HG03354 (cell line): ENCODE results near the gene SCNM1.

ENCODE experiments used
- ATAC-seq: cut with Tn5 transposase; IDR thresholded peaks from one replicate; pipeline ENCODE4 v1.9.1; 2021; ENCODE audit warnings: mild to moderate bottlenecking; ENCODE audit not compliant: unreplicated experiment, poor library complexity, severe bottlenecking

The SCNM1 gene, protein sequence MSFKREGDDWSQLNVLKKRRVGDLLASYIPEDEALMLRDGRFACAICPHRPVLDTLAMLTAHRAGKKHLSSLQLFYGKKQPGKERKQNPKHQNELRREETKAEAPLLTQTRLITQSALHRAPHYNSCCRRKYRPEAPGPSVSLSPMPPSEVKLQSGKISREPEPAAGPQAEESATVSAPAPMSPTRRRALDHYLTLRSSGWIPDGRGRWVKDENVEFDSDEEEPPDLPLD

DNA sequence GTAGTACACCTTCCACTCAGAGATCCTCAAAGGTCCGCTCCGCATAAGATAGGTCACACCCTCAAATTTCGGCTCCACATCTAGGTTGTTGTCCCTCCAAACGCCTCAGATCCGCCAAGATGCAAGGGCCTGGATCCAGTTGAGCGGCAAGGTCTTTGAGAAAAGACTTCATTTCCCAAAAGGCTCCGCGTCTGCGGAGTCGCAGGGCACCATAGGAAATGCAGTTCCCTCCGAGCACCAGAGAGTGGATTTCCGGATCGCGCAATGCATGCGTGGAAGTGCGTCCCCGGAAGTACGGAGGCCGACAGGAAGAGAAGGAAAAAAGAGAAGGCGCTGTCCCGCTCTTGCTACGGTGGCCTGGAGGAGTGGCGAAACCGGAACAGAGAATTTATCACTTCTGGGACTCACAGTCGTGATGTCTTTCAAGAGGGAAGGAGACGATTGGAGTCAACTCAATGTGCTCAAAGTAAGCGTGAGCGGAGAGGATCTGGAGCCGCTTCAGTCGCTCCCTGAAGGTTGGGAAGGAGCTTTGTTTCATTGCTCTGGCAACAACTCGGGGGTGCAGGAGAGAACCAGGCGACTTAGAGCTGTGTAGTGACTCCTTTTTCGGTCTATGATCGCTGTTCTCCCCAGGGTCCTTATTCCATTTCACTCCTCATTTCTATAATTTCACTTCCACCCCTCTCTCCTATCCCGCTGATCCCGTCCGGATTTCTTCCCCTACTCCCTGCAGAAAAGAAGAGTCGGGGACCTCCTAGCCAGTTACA is at the start of gene SCNM1, which contains the start of gene LYSMD1:
Gene SCNM1 (plus strand): TSS at position 407 of the 767 bp plus-strand sequence. CDS start 9 bp downstream, at position 416.
Gene LYSMD1 (minus strand): TSS at position 165 of the 767 bp plus-strand sequence. CDS start 644 bp downstream, outside the sequence.
- peak; percentile 87 for ATAC-seq

DNA sequence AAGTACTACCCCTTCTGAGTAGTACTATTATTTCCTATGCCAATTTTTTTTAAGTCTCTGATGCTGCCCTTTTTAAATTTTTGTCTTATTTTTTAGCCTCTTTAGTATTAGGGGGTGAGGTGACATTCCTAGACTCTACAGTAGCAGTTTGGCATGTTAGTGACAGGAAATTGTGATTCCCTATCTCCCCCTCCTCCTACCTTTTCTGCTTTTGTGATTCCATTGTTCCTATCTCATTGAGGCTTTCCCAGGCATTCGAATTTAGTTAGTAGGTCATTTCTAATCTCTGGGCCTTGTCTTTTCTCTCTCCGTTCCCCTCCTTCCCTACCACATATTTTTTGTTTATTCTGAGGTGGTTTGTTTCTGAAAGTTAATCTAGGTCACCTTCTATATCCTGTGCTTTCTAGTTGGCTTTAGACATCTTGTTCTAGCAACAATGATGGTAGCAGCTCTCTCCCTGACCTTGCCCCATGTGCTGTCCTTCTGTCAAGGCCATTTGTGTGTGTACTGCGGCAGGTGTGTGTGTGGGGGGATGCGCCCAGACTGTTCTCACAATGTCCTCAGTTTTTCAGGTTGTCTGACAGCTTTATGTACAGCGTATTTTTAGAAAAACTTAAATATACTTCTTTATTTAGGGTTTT is 41.1 kb upstream of the SCNM1 start:
- ATAC-seq = no peak

DNA sequence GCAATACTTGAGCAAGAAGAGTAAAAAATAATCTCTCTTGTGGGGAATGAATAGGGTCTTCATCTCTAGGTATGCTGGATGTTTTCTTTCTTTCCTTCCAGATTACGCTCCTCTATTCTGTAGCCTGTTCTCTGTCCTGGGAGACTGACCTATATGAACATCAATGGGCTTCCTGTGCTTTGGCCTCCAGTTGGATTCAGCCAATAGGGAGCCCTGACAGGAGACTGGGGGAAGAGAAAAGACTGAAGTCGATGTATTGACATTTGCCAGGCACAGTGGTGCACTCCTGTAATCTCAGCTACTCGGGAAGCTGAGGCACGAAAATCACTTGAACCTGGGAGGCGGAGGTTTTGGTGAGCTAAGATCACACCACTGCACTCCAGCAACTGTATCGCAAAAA is 37.1 kb upstream of the SCNM1 start:
- no peak for ATAC-seq

DNA sequence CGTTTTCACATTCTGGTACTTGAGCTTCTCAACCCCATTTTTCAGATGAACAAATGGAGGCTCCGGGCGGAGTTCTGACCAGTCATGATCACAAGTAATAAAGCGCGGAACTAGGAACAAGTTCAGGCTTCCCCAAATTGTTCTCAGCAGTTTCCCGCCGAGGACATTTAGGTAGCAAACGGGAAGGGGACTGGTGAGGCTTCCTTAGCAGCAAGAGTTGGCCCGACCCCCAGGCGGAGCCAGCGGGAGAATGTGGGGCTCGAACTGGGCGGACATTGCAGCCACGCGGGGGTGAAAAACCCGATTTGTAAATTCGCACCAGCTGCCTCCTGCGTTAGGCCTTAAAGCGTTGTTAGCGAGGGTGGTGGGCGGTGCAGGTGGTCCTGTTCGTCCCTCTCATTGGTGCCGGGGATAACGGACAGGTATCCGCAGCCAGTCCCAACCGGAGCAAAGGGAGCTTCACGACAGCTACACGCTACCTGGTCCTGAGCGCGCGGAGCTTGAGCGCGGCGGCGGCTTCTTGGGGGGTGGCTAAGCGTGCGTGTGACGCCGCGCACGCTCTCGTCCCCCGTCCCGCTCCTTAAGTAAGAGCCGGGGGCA is 34.9 kb upstream of the SCNM1 start:
- ATAC-seq = peak; percentile 92

DNA sequence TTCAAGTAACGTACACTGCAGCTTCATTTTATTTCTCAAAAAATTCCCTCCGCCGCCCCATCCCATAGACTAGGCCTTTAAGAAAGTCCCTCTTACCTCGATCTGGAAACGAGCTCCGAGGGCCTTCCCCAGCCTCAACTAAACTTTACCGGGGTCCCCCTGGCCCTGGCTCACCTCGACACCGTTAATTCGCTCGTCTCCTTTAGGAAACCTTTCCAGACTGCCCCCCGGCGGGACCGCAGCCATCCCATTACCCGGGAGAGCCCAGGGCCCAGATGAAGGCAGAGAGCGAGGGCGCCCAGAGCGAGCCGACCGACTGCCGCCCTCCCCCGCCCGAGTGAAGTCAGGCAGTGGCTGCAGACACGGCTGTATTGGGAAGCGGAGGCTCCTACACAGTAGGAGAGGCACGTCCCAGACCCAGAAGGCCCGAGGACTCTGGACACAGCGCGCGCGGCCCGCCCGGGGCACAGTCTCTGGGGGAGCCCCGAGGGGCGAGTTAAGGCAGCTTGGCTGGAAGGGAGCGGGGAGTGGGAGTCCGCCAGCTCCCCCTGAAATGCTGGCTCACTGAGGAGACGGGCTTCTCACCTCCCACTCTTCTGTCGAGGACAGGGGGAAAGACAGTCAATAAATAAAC is 34.1 kb upstream of the SCNM1 start:
- ATAC-seq = no peak

DNA sequence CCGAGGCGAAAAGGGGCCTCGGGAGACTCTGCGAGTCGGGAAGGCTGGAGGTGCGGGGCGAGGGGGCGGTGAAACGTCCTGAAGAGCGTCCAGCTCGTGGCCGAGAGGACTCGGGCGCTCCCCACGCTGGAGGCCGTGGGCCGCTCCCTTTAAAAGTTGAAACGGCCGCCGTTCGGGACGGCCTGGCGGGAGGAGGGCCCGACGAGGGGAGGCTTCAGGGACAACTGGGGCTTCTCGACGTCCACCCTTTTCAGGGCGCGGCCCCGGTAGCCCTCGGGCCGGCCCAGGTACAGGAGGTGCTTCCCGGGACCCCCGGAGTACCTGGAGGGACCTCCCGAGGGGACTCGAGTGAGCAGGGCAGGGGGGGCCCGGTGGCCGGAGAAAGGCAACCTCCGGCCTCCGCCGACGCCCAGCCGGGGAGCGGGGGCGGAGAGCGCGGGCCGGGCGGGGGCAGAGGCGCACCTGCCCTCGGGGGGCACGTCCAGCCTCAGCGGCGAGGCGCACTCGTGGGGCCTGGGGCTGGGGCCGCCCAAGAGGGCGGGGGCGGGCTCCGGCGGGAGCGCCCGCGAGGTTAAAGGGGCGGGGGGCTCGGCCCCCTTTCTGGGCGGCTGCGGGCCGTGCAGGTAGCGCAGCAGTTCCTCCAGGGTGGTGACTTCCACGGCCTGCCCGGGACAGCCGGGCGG is 33.5 kb upstream of the SCNM1 start:
- ATAC-seq = no peak

DNA sequence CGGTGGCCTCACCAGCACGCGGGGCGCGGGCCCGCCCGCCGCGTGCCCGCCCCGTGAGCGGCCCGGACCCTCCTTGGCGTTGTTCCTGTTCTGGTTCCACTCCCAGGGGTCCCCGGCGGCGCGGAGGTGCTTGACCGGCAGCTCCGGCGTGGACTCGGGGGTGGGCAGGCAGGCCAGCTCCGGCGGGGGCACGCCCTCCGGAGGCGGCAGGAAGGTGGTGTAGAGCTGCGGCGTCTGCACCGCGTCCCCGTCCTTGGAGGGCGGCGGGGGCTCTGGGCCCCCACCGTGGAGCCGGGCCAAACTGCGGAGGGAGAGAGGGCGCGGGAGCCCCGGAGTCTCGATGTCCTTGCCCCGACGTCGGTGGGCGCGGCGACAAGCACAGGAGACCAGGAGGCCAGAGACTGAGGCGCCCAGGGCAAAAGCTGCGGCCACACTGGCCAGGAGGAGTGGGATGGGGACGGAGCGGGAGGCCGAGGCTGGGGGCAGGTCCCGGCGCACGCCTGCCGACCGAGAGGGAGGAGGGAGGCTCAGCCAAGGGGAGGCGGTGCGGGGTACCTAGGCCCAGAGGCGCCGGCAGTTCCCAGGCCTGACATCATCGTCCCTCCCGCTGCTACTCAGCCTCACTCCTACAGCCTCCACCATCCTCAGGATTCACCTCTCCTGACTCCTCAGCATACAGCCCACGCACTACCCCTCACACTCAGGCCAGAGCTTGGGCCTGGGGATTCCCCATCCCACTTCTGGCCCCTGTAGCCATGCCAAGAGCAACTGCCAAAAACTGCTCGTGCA is 32.7 kb upstream of the SCNM1 start:
- no peak for ATAC-seq

DNA sequence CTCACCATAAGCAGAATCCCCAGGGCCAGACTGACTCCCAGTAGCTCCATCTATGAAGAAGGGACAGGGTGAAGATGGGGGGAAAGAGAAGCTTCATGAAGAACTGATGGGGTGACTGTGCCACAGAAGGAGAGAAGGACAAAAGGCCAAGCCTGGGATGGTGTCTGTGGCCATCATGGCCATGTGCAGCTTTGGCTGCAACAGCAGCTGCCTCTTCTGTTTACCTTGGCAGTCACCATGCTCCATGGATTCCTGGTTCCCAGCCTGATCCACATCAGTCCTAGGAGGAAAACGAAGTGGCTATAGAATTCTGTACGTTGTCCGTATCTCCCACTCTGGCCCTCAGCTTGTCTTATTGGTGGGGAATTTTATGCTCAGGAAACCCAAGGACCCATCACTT is 31.5 kb upstream of the SCNM1 start:
- no peak for ATAC-seq

DNA sequence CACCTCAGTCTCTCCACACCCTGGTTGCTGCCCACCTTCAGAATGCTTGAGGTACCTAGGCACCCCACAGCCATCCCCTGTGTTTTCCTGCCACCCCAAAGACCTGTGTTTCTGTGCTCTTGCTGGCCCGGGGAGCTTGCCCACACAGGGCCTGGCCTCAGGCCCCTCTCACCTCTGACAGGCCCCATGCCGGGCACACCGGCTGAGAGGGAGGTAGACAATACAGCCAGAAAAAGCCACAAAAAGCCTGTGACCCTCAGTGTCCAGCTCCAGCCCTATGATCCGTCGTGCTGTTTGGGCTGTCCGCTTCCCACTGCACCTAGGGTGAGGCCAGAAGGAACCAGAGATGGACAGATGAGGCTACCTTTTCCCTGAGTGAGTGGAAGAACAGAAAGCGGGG is 31.0 kb upstream of the SCNM1 start:
- no peak for ATAC-seq

DNA sequence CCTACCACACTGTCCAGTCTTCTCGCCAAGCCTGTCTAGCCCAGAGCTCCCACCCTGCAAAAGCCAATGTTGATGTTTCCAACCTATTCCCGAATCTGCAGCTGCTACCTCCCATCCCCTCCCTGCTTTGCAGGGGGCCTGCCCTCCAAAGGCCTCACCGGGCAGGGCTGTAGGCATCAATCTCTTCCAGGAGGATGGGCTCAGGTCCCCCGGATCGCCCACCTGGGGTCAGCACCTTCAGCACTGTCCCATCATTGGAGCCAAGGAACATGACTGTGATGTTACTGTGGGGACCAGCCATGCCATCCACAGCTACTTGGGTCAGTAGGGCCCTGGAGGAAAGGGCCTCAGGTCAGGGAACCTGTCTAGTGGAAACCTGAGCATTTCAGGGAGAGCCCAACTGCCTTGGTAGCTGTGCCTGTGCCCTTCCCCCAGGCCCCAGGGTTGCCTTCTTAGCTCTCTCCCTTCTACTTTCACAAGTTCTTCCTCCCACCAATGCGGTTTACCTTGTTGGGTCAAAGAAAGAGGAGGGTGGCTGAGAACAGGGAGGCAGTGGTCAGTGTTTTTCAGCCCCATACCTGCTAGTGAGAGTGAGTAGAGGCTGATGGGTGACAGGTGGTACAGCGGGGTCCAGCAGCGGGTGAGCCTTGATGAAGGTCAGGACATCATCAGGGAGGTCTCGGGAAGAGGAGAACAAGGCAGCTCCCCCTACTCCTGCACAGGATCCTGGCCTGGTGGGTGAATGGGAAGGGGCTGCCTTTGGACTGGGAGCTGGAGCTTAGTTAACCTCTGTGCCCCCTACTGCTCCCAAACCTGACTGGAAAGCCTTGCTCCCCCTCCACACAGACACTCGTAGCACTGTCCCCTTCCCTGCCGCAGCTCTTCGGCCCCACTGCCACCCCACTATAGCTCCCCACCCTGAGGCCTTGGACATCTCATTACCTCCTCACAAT is 30.2 kb upstream of the SCNM1 start:
- ATAC-seq = no peak

DNA sequence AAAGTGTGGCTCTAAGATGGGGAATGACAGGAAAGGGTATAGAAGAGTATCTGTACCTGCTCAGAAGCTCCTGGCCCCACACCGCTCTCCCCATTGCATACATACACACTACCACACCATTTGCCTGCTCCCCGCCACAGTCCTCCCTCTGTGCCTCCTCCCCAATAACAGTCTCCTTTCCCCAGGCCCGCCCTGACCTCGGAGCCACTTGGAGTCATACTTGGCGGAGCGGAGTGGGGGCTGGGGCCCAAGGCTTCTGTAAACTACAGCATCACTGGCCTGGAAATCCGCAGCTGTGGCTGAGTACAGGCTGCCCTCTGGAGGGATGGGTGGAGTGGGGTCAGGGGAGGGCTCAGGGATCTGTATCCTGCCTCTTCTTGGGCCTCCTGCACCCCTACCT is 28.2 kb upstream of the SCNM1 start:
- ATAC-seq = no peak

DNA sequence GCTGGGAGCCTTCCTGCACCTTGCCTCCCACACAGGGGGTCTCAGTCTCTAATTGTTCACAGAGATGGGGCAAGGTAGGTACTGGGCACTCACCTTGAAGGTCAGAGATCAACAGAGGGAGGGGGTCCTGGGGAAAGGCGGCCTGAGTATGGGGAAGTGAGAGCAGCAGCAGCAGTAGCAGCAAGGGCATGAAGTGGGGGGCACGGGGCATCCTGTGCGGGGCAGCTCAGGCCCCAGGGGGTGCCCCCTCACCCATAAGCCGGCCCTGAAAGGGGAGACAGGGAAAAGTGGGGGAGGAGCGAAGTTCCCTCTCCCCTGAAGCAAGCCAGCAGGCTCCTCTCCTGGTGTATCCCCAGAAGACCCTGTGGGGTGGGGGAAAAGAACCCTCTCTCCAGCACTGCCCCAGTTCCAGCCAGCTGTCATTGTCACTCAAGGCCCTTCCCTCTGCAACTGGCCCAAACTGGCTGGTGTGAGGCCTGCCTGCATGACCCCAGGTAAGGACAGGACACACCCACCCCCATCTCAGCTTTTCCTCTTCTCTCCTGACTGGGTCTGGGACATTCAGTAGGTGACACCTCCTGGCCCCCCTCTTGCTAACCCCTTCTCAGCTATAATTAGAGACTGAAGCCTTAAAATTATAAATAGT is 23.4 kb upstream of the SCNM1 start:
- no peak for ATAC-seq

DNA sequence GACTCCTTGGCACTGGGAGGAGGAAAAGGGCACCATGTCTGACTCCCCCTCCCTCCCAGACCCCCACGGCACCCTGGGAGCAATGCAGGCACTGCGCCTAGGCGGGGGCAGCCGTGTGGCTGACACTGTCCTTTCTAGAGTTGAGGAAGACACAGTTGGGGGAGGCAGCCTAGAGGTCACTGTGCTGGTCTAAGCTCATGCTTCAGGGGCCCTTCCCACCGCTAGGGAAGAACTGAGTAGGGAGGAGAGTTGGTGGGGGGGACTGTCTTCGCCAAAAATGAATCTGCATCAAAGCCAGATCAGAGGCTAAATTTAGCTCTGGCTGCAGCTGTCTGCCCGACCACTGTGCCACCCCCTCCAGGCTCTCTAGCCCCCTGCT is 22.9 kb upstream of the SCNM1 start:
- no peak for ATAC-seq

DNA sequence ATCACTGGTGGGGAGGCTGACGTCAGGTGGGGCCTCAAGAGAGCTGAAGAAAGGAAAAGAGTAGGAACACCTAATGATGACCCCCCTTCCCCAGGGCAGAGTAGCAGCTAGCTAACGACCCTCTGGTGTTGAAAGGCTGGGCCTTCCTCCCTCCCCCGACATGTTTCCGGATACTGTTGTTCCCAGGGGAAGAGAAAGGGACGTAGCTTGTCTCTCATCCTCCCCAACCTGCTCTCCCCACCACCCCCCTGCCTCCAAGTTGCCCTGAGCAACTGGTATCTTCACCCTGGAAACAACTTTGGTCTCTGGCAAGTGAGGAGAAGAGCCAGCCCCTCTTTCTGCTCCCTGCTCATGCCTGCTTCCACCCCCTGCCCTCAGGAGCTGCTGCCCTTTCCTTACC is 22.0 kb upstream of the SCNM1 start:
- ATAC-seq = no peak

DNA sequence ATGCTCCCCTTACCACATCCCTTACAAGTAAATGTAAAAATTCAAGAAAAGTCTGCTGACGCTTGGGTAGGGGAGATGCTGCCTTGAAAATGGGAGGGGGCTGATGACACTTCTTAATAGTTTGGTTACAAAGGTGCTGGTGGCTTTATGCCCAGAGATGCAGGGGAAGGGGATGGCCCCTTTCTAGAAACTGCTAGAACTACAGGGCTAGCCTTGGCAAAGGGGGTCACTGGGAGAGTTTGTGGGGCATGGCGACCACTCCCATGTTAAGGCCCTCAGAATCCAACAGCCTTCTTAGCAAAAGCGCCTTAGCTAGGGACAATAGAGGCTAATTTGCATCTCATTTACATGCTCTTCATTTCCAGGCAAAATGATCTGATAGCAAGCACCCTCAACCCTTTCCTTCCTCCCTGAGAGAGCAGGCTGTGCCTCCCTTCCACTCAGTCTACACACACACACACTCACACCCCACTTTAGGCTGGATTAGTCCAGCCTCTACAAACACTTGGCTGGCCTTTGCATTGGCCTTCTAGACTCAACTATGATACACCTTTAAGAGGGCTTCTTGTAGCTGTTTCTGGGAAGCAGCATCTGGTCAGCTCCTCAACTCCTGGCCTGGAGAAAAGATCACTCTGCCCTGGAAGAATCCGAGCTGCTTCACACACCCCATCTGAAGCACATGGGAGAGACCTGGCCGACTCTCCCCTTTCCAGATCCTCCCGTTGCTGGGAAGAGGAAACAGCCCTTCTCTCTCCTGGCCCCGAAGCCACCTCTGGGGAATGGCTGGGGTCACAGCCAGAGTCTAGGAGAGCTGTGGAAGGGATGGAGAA is 21.3 kb upstream of the SCNM1 start:
- no peak for ATAC-seq

DNA sequence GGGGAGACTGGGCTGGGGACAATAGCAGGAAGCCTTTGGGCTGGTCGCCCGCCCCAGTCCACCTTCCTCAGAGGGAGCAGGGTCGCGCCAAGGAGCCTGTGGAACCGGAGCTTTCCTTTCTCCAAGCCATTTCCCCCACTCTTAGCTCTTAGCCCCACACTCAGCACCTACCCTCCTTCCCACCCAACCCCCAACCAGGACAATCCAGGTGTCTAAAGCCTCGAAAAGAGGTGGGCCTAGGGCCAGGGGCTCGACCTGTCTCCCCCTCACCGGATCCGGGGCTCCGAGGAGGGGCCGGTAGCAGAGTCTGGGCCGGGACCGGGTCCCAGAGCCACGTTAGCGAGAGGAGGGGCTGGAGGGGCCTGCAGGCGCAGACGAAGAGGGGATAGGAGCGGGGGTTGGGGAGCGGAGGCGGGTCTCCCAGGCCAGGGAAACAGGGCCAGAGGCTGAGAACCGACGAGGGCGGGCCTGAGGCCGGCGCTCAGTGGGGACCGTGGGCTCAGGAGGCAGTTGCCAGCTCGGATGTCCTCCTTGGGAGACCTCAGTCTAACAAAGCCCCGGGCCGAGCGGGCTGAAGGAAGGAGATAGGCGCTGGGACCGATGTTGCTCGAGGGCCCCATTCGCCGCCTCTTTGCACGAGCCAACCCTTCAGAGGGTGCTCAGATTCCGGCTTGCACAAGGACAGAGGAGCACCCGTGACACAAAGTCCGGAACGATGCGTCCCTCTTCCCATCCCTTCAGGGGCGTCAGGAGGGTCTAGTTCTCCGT is 20.5 kb upstream of the SCNM1 start:
- ATAC-seq = no peak
